Fibroblast of lung (primary cell): ENCODE measurements around the gene QSOX1.

Experiments
- CTCF ChIP-seq, 2 donors: IDR thresholded peaks in 1 of 2; conservative IDR thresholded peaks in 1 of 2; 1 replicate in 1 of 2; 2 replicates in 1 of 2; pipeline ENCODE4 v1.5.1; 2011 to 2012; ENCODE audit warnings: low read length in 2 of 2, control low read depth in 1 of 2, inconsistent platforms in 1 of 2, low read depth in 1 of 2, mild to moderate bottlenecking in 1 of 2
- EZH2 ChIP-seq: IDR thresholded peaks from 2 replicates; pipeline ENCODE4 v1.5.1; 2012; ENCODE audit warnings: low read length, control low read depth, mild to moderate bottlenecking; ENCODE audit errors: missing control alignments

- no peak for TF ChIP-seq EZH2
- TF ChIP-seq CTCF (conservative IDR thresholded peaks at IDR 0.05 in 1 of 2, IDR thresholded peaks at IDR 0.05 in 1 of 2; ENCODE audit: low read depth in 1 of 2, low read length in 2 of 2): no peak
Observed at GRCh38 chr1:180193141-180194047, 38.7 kb downstream of the QSOX1 start.
